ENCODE data around the gene DHX58. TPM values are rescaled to one million over a fixed set of nuclear protein-coding genes. Genes with fewer than 3 reads are reported as not detected.

Gene DHX58
- total RNA-seq, 2 experiments from 2014 or later: 97.0 to 97.3 TPM

DNA sequence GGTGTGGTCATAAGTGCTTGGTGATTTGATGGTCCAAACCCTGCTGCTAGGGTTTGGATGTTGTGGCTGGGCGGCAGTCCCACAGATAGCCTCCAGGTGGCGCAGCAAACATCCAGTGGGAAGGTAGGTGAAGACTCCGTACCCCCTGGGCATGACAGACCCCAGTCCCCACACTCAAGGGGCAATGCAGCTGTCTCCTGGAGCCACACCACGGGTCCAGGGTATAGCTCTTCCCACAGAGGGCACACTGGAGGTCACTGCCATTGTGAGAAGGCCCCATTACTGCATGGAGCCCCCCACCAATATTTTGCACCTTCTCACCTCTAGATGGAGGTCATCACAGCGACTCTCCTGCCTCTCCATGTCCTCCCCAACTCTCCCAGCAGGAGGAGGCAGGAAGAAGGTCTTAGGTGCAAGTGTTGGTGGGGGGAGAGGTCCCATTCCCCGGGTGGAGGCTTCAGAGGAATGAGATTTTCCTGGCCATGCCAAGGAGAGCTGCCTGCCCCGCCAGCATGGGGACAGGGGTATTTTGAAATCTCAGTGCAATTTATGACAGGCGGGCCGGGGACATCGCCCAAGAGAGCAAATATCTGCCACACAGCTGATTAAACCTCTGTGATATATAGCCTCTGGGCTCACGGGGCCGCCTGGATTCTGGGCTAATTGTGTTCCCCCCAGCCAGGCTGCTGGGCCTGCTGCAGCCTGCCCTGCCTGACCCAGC, 45.0 kb downstream of the DHX58 start:
- Mint-ChIP-seq H3K27ac (no peak overlapping the region), H3K4me1 (peaks cover 20% of the 10 kb centered on the region), H3K4me3 (no peak overlapping the region), H3K27me3 (peaks cover 15% of the 10 kb centered on the region), H3K9me3 (no peaks in the 10 kb centered on the region), H3K36me3 (ENCODE audit: low read depth) (no peaks in the 10 kb centered on the region)
- ChIA-PET CTCF (interaction anchor here (0.6 to 4.2 kb wide), 12 partner anchors 9 to 376 kb away, joined by 3 to 32 read pairs (median 4); partner anchors contain the start of genes DHX58 and KAT2A), POLR2A (interaction anchor here (0.7 to 1.2 kb wide), 2 partner anchors 45 to 50 kb away, joined by 3 to 9 read pairs; partner anchors contain the start of genes DHX58 and DNAJC7)
- peak; percentile 76 for DNase-seq

DNA sequence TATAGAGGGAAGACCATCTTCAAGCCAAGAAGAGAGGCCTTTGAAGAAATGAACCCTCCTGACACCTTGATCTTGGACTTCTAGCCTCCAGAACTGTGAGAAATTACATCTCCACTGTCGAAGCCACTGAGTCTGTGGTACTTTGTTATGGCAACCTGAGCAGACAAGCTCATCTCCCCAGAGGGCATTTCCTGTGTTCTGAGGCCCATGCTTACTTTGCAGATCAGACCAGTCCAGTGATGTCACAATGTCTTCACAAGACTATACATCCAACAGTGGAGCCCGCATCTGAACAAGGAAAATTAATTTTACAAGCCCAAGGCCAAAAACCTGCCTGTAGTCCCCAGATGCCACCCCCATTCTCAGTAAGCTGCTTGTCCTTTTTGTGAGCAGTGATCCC, 47.3 kb downstream of the DHX58 start:
- H3K27ac Mint-ChIP-seq: no peak overlapping the region

DNA sequence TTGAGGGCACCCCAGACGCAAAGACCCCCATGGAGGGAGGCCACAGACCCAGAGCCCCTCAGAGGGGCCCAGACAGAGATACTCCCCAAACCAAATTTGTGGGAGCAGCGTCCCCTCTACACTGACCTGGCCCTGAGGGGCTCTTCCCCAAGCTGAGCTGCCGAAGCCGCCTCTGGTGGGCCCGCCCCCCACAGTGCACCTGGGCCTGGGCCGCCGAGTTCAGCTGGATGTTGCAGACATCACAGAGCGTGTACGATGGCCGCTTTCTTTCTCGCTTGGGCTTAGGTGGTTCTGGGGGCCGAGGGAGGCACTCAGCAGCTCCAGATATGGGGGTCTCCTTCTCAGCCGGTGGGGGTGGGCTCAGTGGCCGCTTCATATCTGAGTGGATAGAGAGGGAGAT, 49.8 kb downstream of the DHX58 start:
- no peak for DNase-seq
- H3K27ac Mint-ChIP-seq: no peak overlapping the region
- H3K4me1 Mint-ChIP-seq: peaks cover 15% of the 10 kb centered on the region
- POLR2A ChIA-PET: interaction anchor here (1.2 kb wide), 1 partner anchor 50 kb away, joined by 4 read pairs; the partner anchor contains the start of gene DHX58
- no peak overlapping the region for H3K4me3 Mint-ChIP-seq
- no peaks in the 10 kb centered on the region for H3K27me3 Mint-ChIP-seq
- no peaks in the 10 kb centered on the region for H3K36me3 Mint-ChIP-seq (ENCODE audit: low read depth)
- no peaks in the 10 kb centered on the region for H3K9me3 Mint-ChIP-seq
- CTCF ChIA-PET: interaction anchor here (1.5 kb wide), 1 partner anchor 37 kb away, joined by 3 read pairs; no protein-coding TSS in a partner anchor

More for the DNA sequence above, 47.3 kb downstream of the DHX58 start:
- H3K4me3 Mint-ChIP-seq: no peak overlapping the region
- no peak for DNase-seq
- no peaks in the 10 kb centered on the region for H3K9me3 Mint-ChIP-seq
- H3K27me3 Mint-ChIP-seq: no peaks in the 10 kb centered on the region
- peaks cover 15% of the 10 kb centered on the region for H3K4me1 Mint-ChIP-seq
- CTCF ChIA-PET: interaction anchor here (0.7 to 4.2 kb wide), 14 partner anchors 9 to 101 kb away, joined by 3 to 32 read pairs (median 4); partner anchors contain the start of genes DHX58, DNAJC7, KAT2A and NKIRAS2
- POLR2A ChIA-PET: interaction anchor here (1.1 to 1.9 kb wide), 5 partner anchors 12 to 55 kb away, joined by 3 to 8 read pairs (median 5); partner anchors contain the start of genes DHX58 and DNAJC7
- no peaks in the 10 kb centered on the region for H3K36me3 Mint-ChIP-seq (ENCODE audit: low read depth)

DNA sequence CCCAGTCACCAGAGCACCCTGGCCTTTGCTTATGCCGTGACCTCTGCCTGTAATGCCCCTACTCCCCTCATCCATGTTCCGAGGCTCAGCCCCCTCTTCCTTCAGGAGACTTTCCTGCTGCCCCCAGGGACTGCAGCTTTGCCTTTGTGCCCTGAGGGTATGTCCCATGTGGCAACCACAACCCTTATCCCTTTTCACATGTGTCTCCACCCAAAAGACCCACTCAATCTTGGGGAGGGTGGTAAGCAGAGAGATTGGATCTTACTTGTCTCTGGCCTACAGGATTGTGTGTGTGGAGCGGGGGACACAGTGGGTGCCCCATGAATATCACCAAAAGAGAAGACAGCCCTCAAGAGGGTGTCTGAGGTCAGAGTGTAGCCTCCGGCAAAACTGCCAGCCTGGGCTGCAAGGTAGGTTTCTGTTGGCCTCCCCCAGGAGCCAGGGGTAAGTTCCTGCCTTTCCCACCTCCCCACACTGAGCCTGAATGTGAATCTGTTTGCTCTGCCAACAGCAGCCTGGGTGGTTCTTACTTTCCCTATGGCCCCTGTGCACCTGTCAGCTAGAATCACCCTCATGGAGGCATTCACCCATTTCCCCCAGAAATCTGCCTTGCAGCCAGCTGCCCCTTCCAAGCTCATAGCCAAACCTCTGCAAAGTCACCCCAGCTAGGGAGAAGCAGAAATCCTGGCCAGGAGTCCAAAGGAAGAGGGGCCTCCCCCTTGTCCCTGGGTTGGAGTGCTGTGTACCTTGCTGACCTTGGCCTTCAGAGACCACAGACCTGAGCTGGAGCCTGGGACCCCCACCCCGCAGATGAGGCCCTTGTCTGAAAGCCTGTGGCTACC, 50.6 kb downstream of the DHX58 start:
- no peaks in the 10 kb centered on the region for H3K36me3 Mint-ChIP-seq (ENCODE audit: low read depth)
- peaks cover 2% of the 10 kb centered on the region for H3K27me3 Mint-ChIP-seq
- H3K4me3 Mint-ChIP-seq: no peak overlapping the region
- DNase-seq: no peak
- ChIA-PET POLR2A (interaction anchor here (1.2 to 1.4 kb wide), 2 partner anchors 42 to 51 kb away, joined by 4 to 5 read pairs; partner anchors contain the start of gene DHX58), CTCF (interaction anchor here (1.5 kb wide), 1 partner anchor 42 kb away, joined by 4 read pairs; the partner anchor contains the start of gene NKIRAS2)
- H3K4me1 Mint-ChIP-seq: peaks cover 15% of the 10 kb centered on the region
- no peaks in the 10 kb centered on the region for H3K9me3 Mint-ChIP-seq
- no peak overlapping the region for H3K27ac Mint-ChIP-seq

DNA sequence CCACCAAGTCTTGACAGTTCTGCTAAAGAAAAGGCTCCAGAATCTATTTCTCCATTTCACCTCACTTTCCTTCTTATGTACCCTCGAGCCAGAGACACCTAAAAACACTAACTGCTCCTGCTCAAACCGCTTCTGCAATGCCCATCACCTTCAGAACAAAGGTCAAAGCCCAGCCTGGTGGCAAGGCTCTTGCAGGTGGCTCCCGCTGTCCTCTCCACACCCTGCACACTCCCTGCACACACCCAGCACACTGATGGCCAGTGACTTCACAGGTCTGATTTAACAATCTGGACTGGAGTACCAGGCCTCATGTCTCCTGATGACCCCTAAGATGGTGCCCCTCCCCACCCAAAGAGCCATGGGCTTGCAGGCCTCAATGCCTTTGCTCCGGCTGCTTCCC, 52.3 kb downstream of the DHX58 start:
- Mint-ChIP-seq H3K27ac (no peak overlapping the region), H3K4me3 (no peak overlapping the region), H3K9me3 (no peaks in the 10 kb centered on the region), H3K36me3 (ENCODE audit: low read depth) (no peaks in the 10 kb centered on the region), H3K4me1 (peaks cover 14% of the 10 kb centered on the region), H3K27me3 (peaks cover 8% of the 10 kb centered on the region)
- POLR2A ChIA-PET: interaction anchor here (1.2 kb wide), 1 partner anchor 12 kb away, joined by 3 read pairs; no protein-coding TSS in a partner anchor
- CTCF ChIA-PET: interaction anchor here (1.5 kb wide), 1 partner anchor 40 kb away, joined by 4 read pairs; the partner anchor contains the start of gene NKIRAS2
- DNase-seq: no peak

DNA sequence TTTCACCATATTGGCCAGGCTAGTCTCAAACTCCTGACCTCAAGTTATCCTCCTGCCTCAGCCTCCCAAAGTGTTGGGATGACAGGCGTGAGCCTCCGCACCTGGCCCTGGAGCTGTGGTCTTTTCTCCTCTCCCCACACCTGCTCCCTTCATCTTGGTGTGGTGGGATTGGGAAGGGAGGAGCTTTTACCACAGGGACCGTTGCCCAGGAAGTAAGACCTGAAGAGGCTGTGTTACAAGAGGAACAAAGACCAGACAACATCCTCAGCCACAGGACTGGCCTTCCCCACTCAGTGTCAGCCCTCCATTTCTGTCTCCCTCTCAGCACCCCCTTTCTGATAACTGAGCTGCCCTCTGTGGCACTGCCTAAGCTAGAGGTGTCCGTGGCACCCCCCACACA, 52.7 kb downstream of the DHX58 start:
- CTCF ChIA-PET: no interaction called here
- POLR2A ChIA-PET: no interaction called here
- Mint-ChIP-seq H3K4me3 (no peak overlapping the region), H3K27ac (no peak overlapping the region), H3K9me3 (no peaks in the 10 kb centered on the region), H3K36me3 (ENCODE audit: low read depth) (no peaks in the 10 kb centered on the region), H3K27me3 (peaks cover 12% of the 10 kb centered on the region), H3K4me1 (peaks cover 11% of the 10 kb centered on the region)
- no peak for DNase-seq

DNA sequence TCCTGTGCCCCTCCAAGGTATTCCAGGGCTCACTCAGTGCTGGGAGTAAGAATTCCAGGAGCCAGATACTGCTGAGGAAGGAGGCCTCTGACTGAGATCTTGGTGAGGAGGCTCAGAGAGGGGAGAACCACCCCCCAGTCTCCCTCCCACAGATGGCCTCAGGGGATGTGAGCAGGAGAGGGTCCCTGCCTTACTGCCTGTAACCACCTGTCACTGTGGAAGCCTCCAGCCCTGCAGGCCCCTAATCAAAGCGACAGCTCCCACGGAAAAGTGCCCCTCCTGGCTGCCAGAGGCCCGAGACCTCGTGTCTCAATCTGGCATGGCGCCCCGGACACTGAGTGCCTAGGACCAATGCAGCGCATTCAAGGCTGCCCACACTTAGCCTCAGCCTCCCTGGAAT, 54.5 kb downstream of the DHX58 start:
- no peak for DNase-seq
- ChIA-PET POLR2A (no interaction called here), CTCF (no interaction called here)
- H3K27me3 Mint-ChIP-seq: peaks cover 21% of the 10 kb centered on the region
- no peaks in the 10 kb centered on the region for H3K36me3 Mint-ChIP-seq (ENCODE audit: low read depth)
- no peaks in the 10 kb centered on the region for H3K4me1 Mint-ChIP-seq
- H3K4me3 Mint-ChIP-seq: no peak overlapping the region
- H3K27ac Mint-ChIP-seq: no peak overlapping the region
- no peaks in the 10 kb centered on the region for H3K9me3 Mint-ChIP-seq

DNA sequence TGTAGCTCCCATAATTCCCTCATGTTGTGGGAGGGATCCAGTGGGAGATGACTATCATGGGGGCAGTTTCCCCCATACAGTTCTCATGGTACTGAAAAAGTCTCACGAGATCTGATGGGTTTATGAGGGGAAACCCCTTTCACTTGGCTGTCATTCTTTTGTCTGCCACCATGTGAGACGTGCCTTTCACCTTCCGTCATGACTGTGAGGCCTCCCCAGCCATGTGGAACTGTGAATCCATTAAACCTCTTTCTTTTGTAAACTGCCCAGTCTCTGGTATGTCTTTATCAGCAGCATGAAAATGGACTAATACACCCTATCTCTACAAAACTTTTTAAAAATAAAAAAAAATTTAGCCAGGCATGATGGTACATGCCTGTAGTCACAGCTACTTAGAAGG, 55.9 kb downstream of the DHX58 start:
- no peak overlapping the region for H3K27ac Mint-ChIP-seq
- CTCF ChIA-PET: interaction anchor here (1.2 to 1.8 kb wide), 3 partner anchors 9 to 59 kb away, joined by 3 to 4 read pairs (median 4); partner anchors contain the start of gene NKIRAS2
- H3K4me3 Mint-ChIP-seq: no peak overlapping the region
- no peaks in the 10 kb centered on the region for H3K36me3 Mint-ChIP-seq (ENCODE audit: low read depth)
- H3K9me3 Mint-ChIP-seq: no peaks in the 10 kb centered on the region
- no peaks in the 10 kb centered on the region for H3K4me1 Mint-ChIP-seq
- POLR2A ChIA-PET: no interaction called here
- no peak for DNase-seq
- H3K27me3 Mint-ChIP-seq: peaks cover 34% of the 10 kb centered on the region

DNA sequence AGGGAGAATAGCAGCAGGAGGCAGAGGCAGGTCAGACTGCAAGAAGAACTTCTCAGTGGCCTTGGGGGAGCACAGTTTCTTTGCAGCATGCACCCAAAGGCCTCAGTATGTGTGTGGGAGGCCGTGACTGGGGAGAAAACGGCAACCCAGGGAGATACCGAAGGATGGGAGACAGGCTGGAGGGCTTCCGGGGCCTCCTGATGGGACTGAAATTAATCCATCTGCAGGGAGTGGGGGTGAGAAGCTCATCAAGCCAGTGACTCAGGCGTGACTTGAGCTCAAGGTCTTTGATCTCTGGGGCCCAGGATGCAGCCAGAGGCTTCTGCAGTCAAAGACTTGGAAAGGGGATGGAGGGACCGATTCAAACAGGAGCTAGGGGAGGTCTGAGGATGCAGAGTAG, 57.0 kb downstream of the DHX58 start:
- CTCF ChIA-PET: interaction anchor here (1.2 to 1.6 kb wide), 2 partner anchors 10 to 60 kb away, joined by 3 read pairs; no protein-coding TSS in a partner anchor
- Mint-ChIP-seq H3K4me3 (no peak overlapping the region), H3K4me1 (peaks cover 5% of the 10 kb centered on the region), H3K36me3 (ENCODE audit: low read depth) (no peaks in the 10 kb centered on the region), H3K9me3 (no peaks in the 10 kb centered on the region), H3K27ac (no peak overlapping the region), H3K27me3 (peaks cover 44% of the 10 kb centered on the region)
- POLR2A ChIA-PET: no interaction called here
- DNase-seq: no peak

DNA sequence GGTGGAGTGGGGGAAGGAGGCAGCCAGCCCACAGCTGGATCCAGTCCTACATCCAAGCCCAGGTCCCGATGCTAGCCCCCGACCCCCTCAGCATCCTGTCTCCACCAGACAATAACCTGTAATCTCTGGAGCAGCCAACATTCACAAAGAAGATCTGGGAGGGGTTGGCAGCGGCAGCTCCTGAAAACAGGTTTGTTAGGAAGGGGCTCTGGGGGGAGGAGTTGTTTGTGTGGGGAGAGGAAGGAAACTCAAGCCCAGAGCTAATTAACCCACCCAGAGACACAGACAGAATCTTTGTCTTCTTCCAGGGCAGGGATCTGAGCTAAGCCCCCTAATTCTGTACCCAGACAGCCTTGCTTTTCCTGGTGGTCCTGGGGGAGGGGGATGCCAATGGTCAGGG, 57.5 kb downstream of the DHX58 start:
- DNase-seq: no peak
- H3K4me3 Mint-ChIP-seq: no peak overlapping the region
- ChIA-PET CTCF (interaction anchor here (1.6 kb wide), 1 partner anchor 11 kb away, joined by 3 read pairs; no protein-coding TSS in a partner anchor), POLR2A (no interaction called here)
- H3K9me3 Mint-ChIP-seq: no peaks in the 10 kb centered on the region
- H3K36me3 Mint-ChIP-seq (ENCODE audit: low read depth): no peaks in the 10 kb centered on the region
- H3K4me1 Mint-ChIP-seq: peaks cover 5% of the 10 kb centered on the region
- peaks cover 45% of the 10 kb centered on the region for H3K27me3 Mint-ChIP-seq
- no peak overlapping the region for H3K27ac Mint-ChIP-seq

DNA sequence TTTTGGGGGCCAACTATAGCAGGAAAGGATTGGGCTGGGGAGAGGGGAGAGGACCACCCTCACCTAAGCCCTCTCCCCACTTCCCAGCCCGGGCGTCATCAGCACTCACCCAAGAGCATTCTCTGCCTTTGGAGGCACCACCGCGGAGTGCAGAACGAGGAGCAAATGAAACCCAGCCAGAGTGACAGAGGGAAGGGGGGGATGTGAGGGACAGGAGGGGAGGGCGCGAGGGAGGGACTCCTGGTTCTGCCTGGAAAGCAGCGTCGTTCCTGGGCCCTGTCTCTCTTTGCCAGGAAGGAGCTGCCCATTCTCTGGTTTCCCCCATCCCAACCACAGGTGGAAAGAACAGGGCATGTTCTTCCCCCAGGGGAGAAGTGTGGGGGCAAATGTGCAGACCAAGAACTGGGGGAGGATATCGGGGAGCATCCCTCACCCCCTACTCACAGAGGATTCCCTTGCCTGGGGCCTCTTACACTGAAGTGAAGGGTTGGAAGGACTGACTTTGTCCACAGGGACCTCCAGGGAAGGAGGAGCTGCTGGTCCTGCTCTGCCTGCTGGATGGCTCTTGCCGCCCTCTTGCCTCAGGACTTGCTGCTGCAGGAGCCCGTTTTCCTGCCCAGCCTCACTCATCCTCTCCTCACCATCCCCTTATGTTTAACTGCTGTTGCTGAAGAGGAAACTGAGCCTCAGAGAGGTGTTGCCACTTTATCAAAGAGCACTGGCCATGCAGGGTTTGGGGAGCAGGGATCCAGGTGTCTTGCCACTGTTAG, 58.6 kb downstream of the DHX58 start:
- Mint-ChIP-seq H3K4me1 (peaks cover 8% of the 10 kb centered on the region), H3K27ac (no peak overlapping the region), H3K27me3 (peaks cover 56% of the 10 kb centered on the region), H3K4me3 (no peak overlapping the region), H3K36me3 (ENCODE audit: low read depth) (no peaks in the 10 kb centered on the region), H3K9me3 (no peaks in the 10 kb centered on the region)
- no peak for DNase-seq
- CTCF ChIA-PET: no interaction called here
- POLR2A ChIA-PET: no interaction called here

DNA sequence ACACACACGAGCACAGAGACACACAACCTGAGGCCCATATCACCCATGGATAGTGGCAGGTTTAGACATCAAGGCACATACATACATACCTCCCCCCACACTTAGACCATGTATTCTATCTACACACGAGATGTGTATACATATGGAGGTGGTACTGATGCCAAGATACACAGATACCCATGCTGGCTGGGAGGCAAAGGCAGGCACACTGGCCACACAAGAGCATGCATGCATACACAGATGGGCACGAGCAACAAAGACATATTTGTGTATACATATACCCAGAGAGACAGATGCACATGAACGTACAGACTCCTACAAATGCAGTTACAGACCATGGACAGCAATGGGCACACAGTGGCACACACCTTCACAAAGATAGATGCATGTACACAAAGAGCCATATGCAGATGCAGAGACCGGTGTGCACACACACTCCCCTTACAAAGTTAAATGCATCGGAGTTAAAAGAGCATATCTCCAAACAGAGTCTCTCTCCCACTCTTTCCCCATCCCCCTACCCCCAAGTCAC, 60.1 kb downstream of the DHX58 start:
- CTCF ChIA-PET: no interaction called here
- Mint-ChIP-seq H3K36me3 (ENCODE audit: low read depth) (no peaks in the 10 kb centered on the region), H3K27me3 (peaks cover 65% of the 10 kb centered on the region), H3K9me3 (no peaks in the 10 kb centered on the region), H3K27ac (no peak overlapping the region), H3K4me1 (peaks cover 8% of the 10 kb centered on the region), H3K4me3 (no peak overlapping the region)
- POLR2A ChIA-PET: no interaction called here
- no peak for DNase-seq

All from activated CD4-positive, alpha-beta memory T cell treated with anti-CD3 and anti-CD28 coated beads, Interleukin-2, amount 10 ng/mL, durations not matched to agents 7 days and 5 days (primary cell).